Heart right ventricle (tissue), 16 donors: Measurements from ENCODE around the gene GBA2. TPM values are rescaled to one million over a fixed set of nuclear protein-coding genes. Genes with fewer than 3 reads are reported as not detected.

ENCODE experiments used
- ATAC-seq, 8 donors: fragments of 200-7000 bp; cut with Tn5 transposase; one replicate each; pipeline ENCODE4 v1.9.1; 2020; ENCODE audit warnings: mild to moderate bottlenecking in 8 of 8, moderate library complexity in 8 of 8, moderate number of reproducible peaks in 1 of 8
- DNase-seq, 2 donors: peaks; one replicate each; pipeline ENCODE4 v3.0.0-alpha.2; 2020
- H3K27ac ChIP-seq, 10 donors: fragments of 200-600 bp; sonication (generic) in 2 of 10; one replicate each; pipeline versions ENCODE4 v1.5.0 to v1.8.0; 2020 to 2022; ENCODE audit warnings: mild to moderate bottlenecking in 3 of 10
- H3K27me3 ChIP-seq, 7 donors: fragments of 200-600 bp; one replicate each; pipeline ENCODE4 v1.8.0; 2021 to 2022; ENCODE audit warnings: mild to moderate bottlenecking in 2 of 7
- H3K36me3 ChIP-seq, 9 donors: fragments of 200-600 bp; sonication (generic) in 1 of 9; one replicate each; pipeline versions ENCODE4 v1.5.0 to v1.8.0; 2020 to 2022; ENCODE audit warnings: mild to moderate bottlenecking in 2 of 9
- H3K4me1 ChIP-seq, 9 donors: fragments of 200-600 bp; sonication (generic) in 1 of 9; one replicate each; pipeline versions ENCODE4 v1.5.0 to v1.8.0; 2020 to 2022; ENCODE audit warnings: mild to moderate bottlenecking in 4 of 9
- H3K4me3 ChIP-seq, 10 donors: fragments of 200-600 bp; sonication (generic) in 2 of 10; one replicate each; pipeline versions ENCODE4 v1.5.0 to v1.8.0; 2020 to 2022; ENCODE audit warnings: mild to moderate bottlenecking in 7 of 10, moderate library complexity in 2 of 10
- H3K9me3 ChIP-seq, 11 donors: fragments of 200-600 bp in 10 of 11; sonication (generic) in 2 of 11; one replicate each; pipeline versions ENCODE4 v1.5.0 to v1.8.0; 2013 to 2022; ENCODE audit warnings: mild to moderate bottlenecking in 2 of 11, control low read depth in 1 of 11, moderate library complexity in 1 of 11
- CTCF ChIP-seq, 9 donors: fragments of 200-600 bp; sonication (generic) in 2 of 9; IDR thresholded peaks; one replicate each; pipeline versions ENCODE4 v1.5.0 to v1.8.0; 2021 to 2022; ENCODE audit warnings: antibody characterized with exemption in 9 of 9, mild to moderate bottlenecking in 5 of 9, moderate library complexity in 1 of 9
- WGBS, 2 donors: extraction: QIAGEN DNeasy Blood & Tissue Kit; methylation state at CpG; one replicate each; pipeline ENCODE4 v1.1.7; 2013; ENCODE audit warnings: inconsistent platforms in 1 of 2; 5-methylcytosine and 5-hydroxymethylcytosine counted together
- intact Hi-C, 10 donors: fragments of 100-400 bp; cut with DNase I; formaldehyde crosslinking; loops; one replicate each; pipeline versions ENCODE4 v1.11.1 to v1.14.2; 2022
- polyA plus RNA-seq, 2 donors: library from polyadenylated mRNA; stranded (reverse); fragments of 200-250 nt; gene quantifications; one replicate each; pipeline ENCODE4 v1.2.3, GENCODE V29; 2013
- total RNA-seq, 10 donors: library from RNA; stranded (reverse); fragmentation: NEBNext Ultra II Directional in 3 of 10; extraction: Animal tissue kit (Norgen Biotek cat#: 25700) in 3 of 10; gene quantifications; one replicate each; pipeline versions ENCODE4 v1.2.1 to v1.2.4, GENCODE V29; 2021 to 2023
- donor health status: Arrhythmogenic right ventricular cardiomyopathy.
- donor health status: ischemic (EF 13 %, LVEDD 7.1; RV severe dilation, severe dysfunction).
- donor health status: healthy with polysubstance abuse.
- donor health status: DM: no; HTN: yes; CAD: no.
- donor health status: DM: no; HTN: no; CAD: no.
- donor health status: ischemic (EF 25% LVEDD 6.9; RV normal size, moderate dysfunction).
- donor health status: ischemic (EF 25% LVEDD 5.7; RV mildly dilated, moderate dysfunction).
- donor health status: healthy.
- donor health status: DM: yes; HTN: yes; CAD: no.
- donor health status: Ischemic cardiomyopathy.
- donor health status: ischemic (EF 35%, LVEDD 5.7; RV mildly dilated, moderate dysfunction).
- donor health status: nonischemic (EF 11% LVEDD 7.7; RV severe dilation, severe dysfunction).
- donor health status: DM: yes; HTN: yes; CAD: no.
- donor health status: PGD.
- donor health status: ischemic (EF 29% LVEDD 5.4; RV normal size, mild dysfunction).
- donor health status: nonischemic (EF 23%, LVEDD 6.1; RV moderate dilation, normal function).

The GBA2 gene
- total and polyA plus RNA-seq, 12 donors, result 47.4 to 102 (median 79.5) TPM

- Histone ChIP-seq H3K4me3 (no peak overlapping the region), H3K4me1 (no peaks in the 10 kb centered on the region), H3K36me3 (peaks cover 18 to 100% (median 100%) of the 10 kb centered on the region in 9 donors), H3K27me3 (no peaks in the 10 kb centered on the region), H3K9me3 (no peaks in the 10 kb centered on the region), H3K27ac (no peak overlapping the region)
- no peak for DNase-seq
- ATAC-seq, result peak in 1 of 8 donors; percentile 14
- intact Hi-C loops, result no loop called here
- TF ChIP-seq CTCF (IDR thresholded peaks at IDR 0.05), result no peak
- WGBS, 2 donors, result 92% methylated on average over 4 of the region's 4 CpGs
These were observed 32.8 kb downstream of the GBA2 start for GRCh38 chr9:35716230-35716629.

GRCh38 chr9:35714579-35715252 is 34.3 kb downstream of the GBA2 start:
- 93 to 97% methylated on average over 13 of the region's 13 CpGs for WGBS, 2 donors
- Histone ChIP-seq H3K4me1 (no peaks in the 10 kb centered on the region), H3K9me3 (no peaks in the 10 kb centered on the region), H3K27ac (no peak overlapping the region), H3K4me3 (no peak overlapping the region), H3K36me3 (peaks cover 10 to 100% (median 98%) of the 10 kb centered on the region in 9 donors), H3K27me3 (no peaks in the 10 kb centered on the region)
- DNase-seq (no peak), ATAC-seq (no peak)
- intact Hi-C loops, result loop anchor here in 1 of 10 donors (5.0 kb wide), 1 partner anchor 1692 kb away; no protein-coding TSS in a partner anchor
- TF ChIP-seq CTCF (IDR thresholded peaks at IDR 0.05), result no peak

- ATAC-seq (peak in 1 of 8 donors; percentile 3), DNase-seq (no peak)
- Histone ChIP-seq H3K4me1 (no peaks in the 10 kb centered on the region), H3K4me3 (no peak overlapping the region), H3K9me3 (no peaks in the 10 kb centered on the region), H3K27ac (no peak overlapping the region), H3K36me3 (peaks cover 11 to 100% (median 96%) of the 10 kb centered on the region in 9 donors), H3K27me3 (no peaks in the 10 kb centered on the region)
- WGBS, 2 donors, result 89 to 92% methylated on average over 6 of the region's 6 CpGs
- no peak for TF ChIP-seq CTCF (IDR thresholded peaks at IDR 0.05)
- intact Hi-C loops, result loop anchor here in 1 of 10 donors (5.0 kb wide), 1 partner anchor 1692 kb away; no protein-coding TSS in a partner anchor
These were observed 34.9 kb downstream of the GBA2 start for GRCh38 chr9:35714123-35714522.

GRCh38 chr9:35713578-35713977 is 35.5 kb downstream of the GBA2 start:
- DNase-seq (no peak), ATAC-seq (no peak)
- TF ChIP-seq CTCF (IDR thresholded peaks at IDR 0.05), result no peak
- Histone ChIP-seq H3K4me3 (no peak overlapping the region), H3K27ac (no peak overlapping the region), H3K4me1 (no peaks in the 10 kb centered on the region), H3K27me3 (no peaks in the 10 kb centered on the region), H3K9me3 (no peaks in the 10 kb centered on the region), H3K36me3 (peaks cover 15 to 100% (median 96%) of the 10 kb centered on the region in 9 donors)
- intact Hi-C loops, result loop anchor here in 1 of 10 donors (5.0 kb wide), 1 partner anchor 1691 kb away; no protein-coding TSS in a partner anchor
- 86 to 93% methylated on average over 3 of the region's 3 CpGs for WGBS, 2 donors
